ENCODE data around the gene ITGAV. TPM values are rescaled to one million over a fixed set of nuclear protein-coding genes. Genes with fewer than 3 reads are reported as not detected.

The ITGAV gene
- total RNA-seq, 1 donor from 2014 or later: 65.6 TPM

GRCh38 chr2:186614373-186614772 is 24.5 kb downstream of the ITGAV start:
- Mint-ChIP-seq H3K27ac (no peak overlapping the region), H3K27me3 (no peaks in the 10 kb centered on the region), H3K9me3 (no peaks in the 10 kb centered on the region), H3K4me3 (no peak overlapping the region), H3K4me1 (ENCODE audit: unreplicated experiment) (peaks cover 17% of the 10 kb centered on the region), H3K36me3 (peaks cover 14% of the 10 kb centered on the region)
- TF ChIP-seq CTCF (conservative IDR thresholded peaks at IDR 0.05): no peak
- DNase-seq (ENCODE audit: extremely low spot score, unreplicated experiment): no peak

DNA sequence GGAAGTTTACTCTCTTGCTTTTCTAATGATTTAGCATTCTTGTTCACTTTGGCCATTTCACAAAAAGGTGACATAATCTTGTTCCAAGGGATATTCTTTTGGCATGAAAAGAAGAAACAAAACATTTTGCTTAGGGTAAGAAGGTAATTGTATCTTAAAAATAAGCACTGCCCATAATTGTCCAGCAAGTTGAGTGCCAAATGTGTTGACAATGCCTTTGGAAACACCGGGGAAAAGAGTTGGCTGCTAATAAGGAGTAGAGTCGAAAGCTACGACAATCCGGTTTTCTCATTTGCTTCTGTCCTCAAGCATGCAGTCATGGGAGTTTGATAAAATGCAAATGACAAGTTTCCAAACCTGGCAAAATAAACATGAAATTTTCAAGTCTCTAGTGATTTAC is 27.3 kb downstream of the ITGAV start:
- Mint-ChIP-seq H3K4me1 (ENCODE audit: unreplicated experiment) (peaks cover 9% of the 10 kb centered on the region), H3K4me3 (no peak overlapping the region), H3K9me3 (no peaks in the 10 kb centered on the region), H3K27ac (no peak overlapping the region), H3K27me3 (no peaks in the 10 kb centered on the region), H3K36me3 (peaks cover 7% of the 10 kb centered on the region)
- no peak for DNase-seq (ENCODE audit: extremely low spot score, unreplicated experiment)
- TF ChIP-seq CTCF (conservative IDR thresholded peaks at IDR 0.05): no peak

DNA sequence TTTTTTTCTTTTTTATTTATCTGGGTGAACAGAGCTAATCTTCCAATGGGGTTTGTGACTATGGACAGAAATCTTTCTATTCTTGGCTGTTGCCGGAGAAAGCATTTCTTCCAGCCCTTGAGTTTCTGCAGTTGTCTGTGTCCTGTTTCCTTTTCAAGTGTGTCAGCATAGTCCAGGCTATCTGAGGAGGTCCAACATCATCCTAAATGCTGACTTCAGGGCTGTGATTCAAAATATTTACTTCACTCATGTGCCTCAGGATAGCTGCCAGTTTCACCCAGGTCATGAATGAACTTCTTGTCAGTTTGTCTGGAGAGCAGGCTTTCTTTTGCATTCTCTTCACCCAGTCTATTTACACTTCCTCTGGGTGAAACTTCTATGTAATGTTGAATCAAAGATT is 27.9 kb downstream of the ITGAV start:
- Mint-ChIP-seq H3K36me3 (peaks cover 7% of the 10 kb centered on the region), H3K27me3 (no peaks in the 10 kb centered on the region), H3K4me1 (ENCODE audit: unreplicated experiment) (peaks cover 4% of the 10 kb centered on the region), H3K4me3 (no peak overlapping the region), H3K9me3 (no peaks in the 10 kb centered on the region), H3K27ac (no peak overlapping the region)
- TF ChIP-seq CTCF (conservative IDR thresholded peaks at IDR 0.05): no peak
- no peak for DNase-seq (ENCODE audit: extremely low spot score, unreplicated experiment)

DNA sequence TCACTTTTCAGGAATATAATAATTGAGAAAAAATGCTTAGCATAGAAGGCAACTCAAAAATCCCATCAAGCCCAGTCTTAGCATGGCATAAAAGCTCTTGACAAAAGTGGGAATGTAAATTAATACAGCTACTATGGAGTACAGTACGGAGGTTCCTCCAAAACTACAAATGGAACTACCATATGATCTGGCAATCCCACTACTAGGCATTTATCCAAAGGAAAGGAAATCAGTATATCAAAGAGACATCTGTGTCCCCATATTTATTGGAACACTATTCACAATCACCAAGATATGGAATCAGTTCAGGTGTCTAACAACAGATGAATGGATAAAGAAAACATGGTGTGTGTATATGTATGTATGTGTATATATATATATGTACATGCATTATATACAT is 28.8 kb downstream of the ITGAV start:
- H3K27ac Mint-ChIP-seq: no peak overlapping the region
- peaks cover 13% of the 10 kb centered on the region for H3K36me3 Mint-ChIP-seq
- no peak for TF ChIP-seq CTCF (conservative IDR thresholded peaks at IDR 0.05)
- no peak for DNase-seq (ENCODE audit: extremely low spot score, unreplicated experiment)
- no peaks in the 10 kb centered on the region for H3K4me1 Mint-ChIP-seq (ENCODE audit: unreplicated experiment)
- no peaks in the 10 kb centered on the region for H3K9me3 Mint-ChIP-seq
- no peak overlapping the region for H3K4me3 Mint-ChIP-seq
- H3K27me3 Mint-ChIP-seq: no peaks in the 10 kb centered on the region

- no peak overlapping the region for H3K4me3 Mint-ChIP-seq
- H3K27ac Mint-ChIP-seq: no peak overlapping the region
- no peaks in the 10 kb centered on the region for H3K27me3 Mint-ChIP-seq
Observed at GRCh38 chr2:186623084-186623483, 33.2 kb downstream of the ITGAV start.

More at GRCh38 chr2:186623084-186623483, 33.2 kb downstream of the ITGAV start:
- Mint-ChIP-seq H3K9me3 (no peaks in the 10 kb centered on the region), H3K36me3 (peaks cover 26% of the 10 kb centered on the region), H3K4me1 (ENCODE audit: unreplicated experiment) (no peaks in the 10 kb centered on the region)
- no peak for TF ChIP-seq CTCF (conservative IDR thresholded peaks at IDR 0.05)
- DNase-seq (ENCODE audit: extremely low spot score, unreplicated experiment): no peak
